Calu3 (cell line): ENCODE data around the gene BOLA1. TPM values are rescaled to one million over a fixed set of nuclear protein-coding genes. Genes with fewer than 3 reads are reported as not detected.

Experiments used
- BruUV-seq: library from RNA; stranded (reverse); fragments of 400-500 nt; replicated peaks from 2 replicates; lab custom pipeline; 2021; lab: Mats Ljungman, UMichigan
- CTCF ChIA-PET: fragments of 300-600 bp; sonication (Branson Sonifier 250); formaldehyde crosslinking; loops from one replicate; lab custom pipeline; 2022; ENCODE audit warnings: antibody characterized with exemption; lab: Charles Lee
- DNase-seq: peaks from one replicate; pipeline ENCODE4 v3.0.0; 2022
- H3K27ac Mint-ChIP-seq: one replicate; pipeline ENCODE4 v1.8.0; 2022; ENCODE audit warnings: mixed read lengths; ENCODE audit not compliant: unreplicated experiment
- H3K27me3 Mint-ChIP-seq: one replicate; pipeline ENCODE4 v1.8.0; 2022; ENCODE audit warnings: mixed read lengths; ENCODE audit not compliant: unreplicated experiment
- H3K36me3 Mint-ChIP-seq: one replicate; pipeline ENCODE4 v1.8.0; 2022; ENCODE audit warnings: mild to moderate bottlenecking, moderate library complexity, mixed read lengths; ENCODE audit not compliant: insufficient read depth, unreplicated experiment
- H3K4me1 Mint-ChIP-seq: one replicate; pipeline ENCODE4 v1.8.0; 2022; ENCODE audit warnings: mild to moderate bottlenecking, low read depth, mixed read lengths; ENCODE audit not compliant: unreplicated experiment
- H3K4me3 Mint-ChIP-seq: one replicate; pipeline ENCODE4 v1.8.0; 2022; ENCODE audit warnings: mild to moderate bottlenecking, low read depth, moderate library complexity, mixed read lengths; ENCODE audit not compliant: unreplicated experiment
- H3K9me3 Mint-ChIP-seq: one replicate; pipeline ENCODE4 v1.8.0; 2022; ENCODE audit warnings: low read depth, mixed read lengths; ENCODE audit not compliant: unreplicated experiment
- CTCF ChIP-seq: fragments of 200-600 bp; IDR thresholded peaks from one replicate; pipeline ENCODE4 v1.8.0; 2022; ENCODE audit warnings: antibody characterized with exemption; ENCODE audit not compliant: unreplicated experiment
- intact Hi-C: fragments of 100-400 bp; cut with micrococcal nuclease; formaldehyde crosslinking; loops from one replicate; pipeline ENCODE4 v1.10.0; 2022; ENCODE audit not compliant: unreplicated experiment
- total RNA-seq: library from RNA; stranded (reverse); gene quantifications from 2 replicates; pipeline ENCODE4 v1.2.3, GENCODE V29; 2022

BOLA1 gene
- total RNA-seq, 1 experiment from 2014 or later = 15.5 TPM

- no peak overlapping the region for H3K4me3 Mint-ChIP-seq
- H3K27ac Mint-ChIP-seq = peak overlapping the region; percentile 95
- no peaks in the 10 kb centered on the region for H3K9me3 Mint-ChIP-seq
- H3K4me1 Mint-ChIP-seq = peaks cover 50% of the 10 kb centered on the region
- intact Hi-C loops = no loop called here
- TF ChIP-seq CTCF = no peak
- no peaks in the 10 kb centered on the region for H3K27me3 Mint-ChIP-seq
- peaks cover 46% of the 10 kb centered on the region for H3K36me3 Mint-ChIP-seq
- CTCF ChIA-PET = interaction anchor here (0.7 to 1.0 kb wide), 2 partner anchors 110 to 186 kb away, joined by 3 to 4 read pairs; no protein-coding TSS in a partner anchor
- BruUV-seq = no TSS peak
- no peak for DNase-seq
Measured at GRCh38 chr1:149940427-149940826, 41.1 kb downstream of the BOLA1 start.

- no peak overlapping the region for H3K4me3 Mint-ChIP-seq
- no peak for TF ChIP-seq CTCF
- no peak overlapping the region for H3K27ac Mint-ChIP-seq
- intact Hi-C loops = no loop called here
- CTCF ChIA-PET = no interaction called here
- no peak for DNase-seq
- no peaks in the 10 kb centered on the region for H3K27me3 Mint-ChIP-seq
- no TSS peak for BruUV-seq
- H3K36me3 Mint-ChIP-seq = peaks cover 41% of the 10 kb centered on the region
- peaks cover 34% of the 10 kb centered on the region for H3K4me1 Mint-ChIP-seq
- H3K9me3 Mint-ChIP-seq = no peaks in the 10 kb centered on the region
Measured at GRCh38 chr1:149942207-149942606, 42.8 kb downstream of the BOLA1 start.

GRCh38 chr1:149942885-149943284 is 43.5 kb downstream of the BOLA1 start:
- H3K36me3 Mint-ChIP-seq = peaks cover 41% of the 10 kb centered on the region
- TF ChIP-seq CTCF = no peak
- DNase-seq = no peak
- intact Hi-C loops = no loop called here
- H3K4me1 Mint-ChIP-seq = peaks cover 27% of the 10 kb centered on the region
- no peak overlapping the region for H3K4me3 Mint-ChIP-seq
- no peaks in the 10 kb centered on the region for H3K9me3 Mint-ChIP-seq
- no peaks in the 10 kb centered on the region for H3K27me3 Mint-ChIP-seq
- BruUV-seq = no TSS peak
- CTCF ChIA-PET = no interaction called here
- H3K27ac Mint-ChIP-seq = no peak overlapping the region

GRCh38 chr1:149945206-149945605 is 45.8 kb downstream of the BOLA1 start:
- CTCF ChIA-PET = no interaction called here

More at GRCh38 chr1:149945206-149945605, 45.8 kb downstream of the BOLA1 start:
- Mint-ChIP-seq H3K9me3 (no peaks in the 10 kb centered on the region), H3K27me3 (no peaks in the 10 kb centered on the region), H3K27ac (no peak overlapping the region), H3K4me3 (no peak overlapping the region), H3K36me3 (peaks cover 36% of the 10 kb centered on the region), H3K4me1 (peaks cover 9% of the 10 kb centered on the region)
- no peak for TF ChIP-seq CTCF
- intact Hi-C loops = no loop called here
- no peak for DNase-seq
- no TSS peak for BruUV-seq
